Measurements from ENCODE around the gene ELAVL4.

Gene ELAVL4

GRCh38 chr1:50112193-50112592, 3.5 kb downstream of the ELAVL4 start:
- no peak for DNase-seq (ENCODE audit: low read depth, low spot score)
- no CpG with 5 or more reads among the region's 3 CpGs for WGBS (ENCODE audit: insufficient coverage, insufficient read length)
- Histone ChIP-seq H3K9me3 (ENCODE audit: control insufficient read depth, insufficient read depth, low read length) (no peaks in the 10 kb centered on the region), H3K4me1 (ENCODE audit: control insufficient read depth, insufficient read depth, low read length) (no peaks in the 10 kb centered on the region), H3K36me3 (ENCODE audit: control insufficient read depth, insufficient read depth, low read length) (no peaks in the 10 kb centered on the region), H3K27me3 (ENCODE audit: control insufficient read depth, insufficient read depth, low read length) (no peaks in the 10 kb centered on the region), H3K4me3 (ENCODE audit: low read length) (no peak overlapping the region), H3K27ac (ENCODE audit: low read length) (no peak overlapping the region)

GRCh38 chr1:50123071-50123470, 14.4 kb downstream of the ELAVL4 start:
- H3K27me3 ChIP-seq (ENCODE audit: control insufficient read depth, insufficient read depth, low read length) = no peaks in the 10 kb centered on the region
- H3K27ac ChIP-seq (ENCODE audit: low read length) = no peak overlapping the region
- no peaks in the 10 kb centered on the region for H3K9me3 ChIP-seq (ENCODE audit: control insufficient read depth, insufficient read depth, low read length)
- DNase-seq (ENCODE audit: low read depth, low spot score) = no peak
- no peak overlapping the region for H3K4me3 ChIP-seq (ENCODE audit: low read length)
- no peaks in the 10 kb centered on the region for H3K36me3 ChIP-seq (ENCODE audit: control insufficient read depth, insufficient read depth, low read length)
- H3K4me1 ChIP-seq (ENCODE audit: control insufficient read depth, insufficient read depth, low read length) = no peaks in the 10 kb centered on the region

- no peak for DNase-seq (ENCODE audit: low read depth, low spot score)
- Histone ChIP-seq H3K4me3 (ENCODE audit: low read length) (no peak overlapping the region), H3K36me3 (ENCODE audit: control insufficient read depth, insufficient read depth, low read length) (no peaks in the 10 kb centered on the region), H3K4me1 (ENCODE audit: control insufficient read depth, insufficient read depth, low read length) (peaks cover 2% of the 10 kb centered on the region; the same call in 1 of the 2 replicates), H3K27me3 (ENCODE audit: control insufficient read depth, insufficient read depth, low read length) (no peaks in the 10 kb centered on the region), H3K27ac (ENCODE audit: low read length) (no peak overlapping the region), H3K9me3 (ENCODE audit: control insufficient read depth, insufficient read depth, low read length) (no peaks in the 10 kb centered on the region)
- no CpG with 5 or more reads among the region's 5 CpGs for WGBS (ENCODE audit: insufficient coverage, insufficient read length)
Measured at GRCh38 chr1:50126927-50127715, 18.4 kb downstream of the ELAVL4 start.

- peaks cover 2% of the 10 kb centered on the region; the same call in 1 of the 2 replicates for H3K4me1 ChIP-seq (ENCODE audit: control insufficient read depth, insufficient read depth, low read length)
- H3K27ac ChIP-seq (ENCODE audit: low read length) = no peak overlapping the region
- no peak for DNase-seq (ENCODE audit: low read depth, low spot score)
- H3K4me3 ChIP-seq (ENCODE audit: low read length) = no peak overlapping the region
- H3K36me3 ChIP-seq (ENCODE audit: control insufficient read depth, insufficient read depth, low read length) = no peaks in the 10 kb centered on the region
- H3K27me3 ChIP-seq (ENCODE audit: control insufficient read depth, insufficient read depth, low read length) = no peaks in the 10 kb centered on the region
- no CpG with 5 or more reads among the region's 1 CpG for WGBS (ENCODE audit: insufficient coverage, insufficient read length)
- H3K9me3 ChIP-seq (ENCODE audit: control insufficient read depth, insufficient read depth, low read length) = no peaks in the 10 kb centered on the region
Measured at GRCh38 chr1:50129201-50129600, 20.5 kb downstream of the ELAVL4 start.

GRCh38 chr1:50132347-50132894, 23.7 kb downstream of the ELAVL4 start:
- DNase-seq (ENCODE audit: low read depth, low spot score) = no peak
- H3K36me3 ChIP-seq (ENCODE audit: control insufficient read depth, insufficient read depth, low read length) = no peaks in the 10 kb centered on the region
- no CpG with 5 or more reads among the region's 3 CpGs for WGBS (ENCODE audit: insufficient coverage, insufficient read length)
- no peaks in the 10 kb centered on the region for H3K27me3 ChIP-seq (ENCODE audit: control insufficient read depth, insufficient read depth, low read length)
- H3K4me3 ChIP-seq (ENCODE audit: low read length) = no peak overlapping the region
- no peak overlapping the region for H3K27ac ChIP-seq (ENCODE audit: low read length)
- H3K9me3 ChIP-seq (ENCODE audit: control insufficient read depth, insufficient read depth, low read length) = no peaks in the 10 kb centered on the region
- H3K4me1 ChIP-seq (ENCODE audit: control insufficient read depth, insufficient read depth, low read length) = peaks cover 2% of the 10 kb centered on the region; the same call in 1 of the 2 replicates

GRCh38 chr1:50135716-50136115, 27.0 kb downstream of the ELAVL4 start:
- no peaks in the 10 kb centered on the region for H3K27me3 ChIP-seq (ENCODE audit: control insufficient read depth, insufficient read depth, low read length)
- no peaks in the 10 kb centered on the region; the same call in 1 of the 2 replicates for H3K4me1 ChIP-seq (ENCODE audit: control insufficient read depth, insufficient read depth, low read length)
- 100% methylated on average over 1 of the region's 2 CpGs for WGBS (ENCODE audit: insufficient coverage, insufficient read length)
- H3K36me3 ChIP-seq (ENCODE audit: control insufficient read depth, insufficient read depth, low read length) = no peaks in the 10 kb centered on the region
- H3K4me3 ChIP-seq (ENCODE audit: low read length) = no peak overlapping the region
- no peaks in the 10 kb centered on the region for H3K9me3 ChIP-seq (ENCODE audit: control insufficient read depth, insufficient read depth, low read length)
- no peak overlapping the region for H3K27ac ChIP-seq (ENCODE audit: low read length)
- DNase-seq (ENCODE audit: low read depth, low spot score) = no peak

GRCh38 chr1:50139339-50140181, 30.8 kb downstream of the ELAVL4 start:
- WGBS (ENCODE audit: insufficient coverage, insufficient read length) = no CpG with 5 or more reads among the region's 10 CpGs
- no peak for DNase-seq (ENCODE audit: low read depth, low spot score)
- no peaks in the 10 kb centered on the region; the same call in 1 of the 2 replicates for H3K4me1 ChIP-seq (ENCODE audit: control insufficient read depth, insufficient read depth, low read length)
- H3K36me3 ChIP-seq (ENCODE audit: control insufficient read depth, insufficient read depth, low read length) = no peaks in the 10 kb centered on the region
- no peaks in the 10 kb centered on the region for H3K9me3 ChIP-seq (ENCODE audit: control insufficient read depth, insufficient read depth, low read length)
- H3K4me3 ChIP-seq (ENCODE audit: low read length) = no peak overlapping the region
- no peaks in the 10 kb centered on the region for H3K27me3 ChIP-seq (ENCODE audit: control insufficient read depth, insufficient read depth, low read length)
- H3K27ac ChIP-seq (ENCODE audit: low read length) = no peak overlapping the region

GRCh38 chr1:50140182-50140447, 31.4 kb downstream of the ELAVL4 start:
- no peak for DNase-seq (ENCODE audit: low read depth, low spot score)
- Histone ChIP-seq H3K4me1 (ENCODE audit: control insufficient read depth, insufficient read depth, low read length) (peaks cover under 1% of the 10 kb centered on the region; the same call in 1 of the 2 replicates), H3K27ac (ENCODE audit: low read length) (no peak overlapping the region), H3K27me3 (ENCODE audit: control insufficient read depth, insufficient read depth, low read length) (no peaks in the 10 kb centered on the region), H3K4me3 (ENCODE audit: low read length) (no peak overlapping the region), H3K9me3 (ENCODE audit: control insufficient read depth, insufficient read depth, low read length) (no peaks in the 10 kb centered on the region), H3K36me3 (ENCODE audit: control insufficient read depth, insufficient read depth, low read length) (no peaks in the 10 kb centered on the region)
- no CpG with 5 or more reads among the region's 1 CpG for WGBS (ENCODE audit: insufficient coverage, insufficient read length)

- no peaks in the 10 kb centered on the region for H3K9me3 ChIP-seq (ENCODE audit: control insufficient read depth, insufficient read depth, low read length)
- H3K4me1 ChIP-seq (ENCODE audit: control insufficient read depth, insufficient read depth, low read length) = peaks cover 1% of the 10 kb centered on the region; the same call in 1 of the 2 replicates
- WGBS (ENCODE audit: insufficient coverage, insufficient read length) = no CpG with 5 or more reads among the region's 4 CpGs
- no peaks in the 10 kb centered on the region for H3K27me3 ChIP-seq (ENCODE audit: control insufficient read depth, insufficient read depth, low read length)
- DNase-seq (ENCODE audit: low read depth, low spot score) = no peak
- no peak overlapping the region for H3K27ac ChIP-seq (ENCODE audit: low read length)
- H3K36me3 ChIP-seq (ENCODE audit: control insufficient read depth, insufficient read depth, low read length) = no peaks in the 10 kb centered on the region
- H3K4me3 ChIP-seq (ENCODE audit: low read length) = no peak overlapping the region
Measured at GRCh38 chr1:50147191-50147850, 38.6 kb downstream of the ELAVL4 start.

GRCh38 chr1:50148142-50148923, 39.6 kb downstream of the ELAVL4 start:
- WGBS (ENCODE audit: insufficient coverage, insufficient read length) = no CpG with 5 or more reads among the region's 1 CpG
- no peaks in the 10 kb centered on the region for H3K9me3 ChIP-seq (ENCODE audit: control insufficient read depth, insufficient read depth, low read length)

More at GRCh38 chr1:50148142-50148923, 39.6 kb downstream of the ELAVL4 start:
- no peak overlapping the region for H3K4me3 ChIP-seq (ENCODE audit: low read length)
- H3K27ac ChIP-seq (ENCODE audit: low read length) = no peak overlapping the region
- no peak for DNase-seq (ENCODE audit: low read depth, low spot score)
- H3K4me1 ChIP-seq (ENCODE audit: control insufficient read depth, insufficient read depth, low read length) = peaks cover 1% of the 10 kb centered on the region; the same call in 1 of the 2 replicates
- H3K36me3 ChIP-seq (ENCODE audit: control insufficient read depth, insufficient read depth, low read length) = no peaks in the 10 kb centered on the region
- no peaks in the 10 kb centered on the region for H3K27me3 ChIP-seq (ENCODE audit: control insufficient read depth, insufficient read depth, low read length)

Data from iPS DF 6.9 (cell line).